HFFc6 (cell line): ENCODE results near the gene MRPL50. TPM values are rescaled to one million over a fixed set of nuclear protein-coding genes. Genes with fewer than 3 reads are reported as not detected.
A peak's percentile ranks its signal among the peaks of the same experiment; 100 is the strongest.

Source experiments
- DNase-seq: peaks from one replicate; pipeline ENCODE4 v3.0.0-alpha.2; 2018
- H3K27ac Mint-ChIP-seq: 2 replicates; pipeline ENCODE4 v1.8.0; 2020; ENCODE audit warnings: mild to moderate bottlenecking, mixed read lengths
- H3K27me3 Mint-ChIP-seq: 2 replicates; pipeline ENCODE4 v1.8.0; 2021; ENCODE audit warnings: mild to moderate bottlenecking, moderate library complexity, mixed read lengths; ENCODE audit not compliant: insufficient read depth
- H3K36me3 Mint-ChIP-seq: 2 replicates; pipeline ENCODE4 v1.8.0; 2021; ENCODE audit warnings: low read depth, mixed read lengths
- H3K4me1 Mint-ChIP-seq: 2 replicates; pipeline ENCODE4 v1.8.0; 2020; ENCODE audit warnings: low read depth, mixed read lengths
- H3K4me3 Mint-ChIP-seq: 2 replicates; pipeline ENCODE4 v1.8.0; 2020; ENCODE audit warnings: mild to moderate bottlenecking, moderate library complexity, mixed read lengths
- H3K9me3 Mint-ChIP-seq: 2 replicates; pipeline ENCODE4 v1.8.0; 2020; ENCODE audit warnings: mild to moderate bottlenecking, mixed read lengths
- CTCF ChIP-seq: fragments of 200-600 bp; sonication (generic); IDR thresholded peaks from 2 replicates; pipeline ENCODE4 v1.5.0; 2021; ENCODE audit warnings: antibody characterized with exemption, mild to moderate bottlenecking
- total RNA-seq, 6 experiments: library from RNA; stranded (reverse); fragmentation: NEBNext Ultra II Directional; extraction: Animal tissue kit (Norgen Biotek cat#: 25700); gene quantifications; 2 replicates in 1 of 6; 3 replicates in 5 of 6; pipeline ENCODE4 v1.2.3, GENCODE V29; 2021

MRPL50 gene
- total RNA-seq, 6 experiments from 2014 or later = 9.6 to 11.2 (median 10.4) TPM

- Mint-ChIP-seq H3K27ac (no peak overlapping the region), H3K4me1 (no peaks in the 10 kb centered on the region; the same call in 1 of the 2 replicates), H3K36me3 (peaks cover 14% of the 10 kb centered on the region), H3K4me3 (no peak overlapping the region), H3K27me3 (peaks cover 2% of the 10 kb centered on the region; the same call in 1 of the 2 replicates), H3K9me3 (peaks cover 13% of the 10 kb centered on the region)
- TF ChIP-seq CTCF = no peak
- no peak for DNase-seq
Measured at GRCh38 chr9:101383361-101383760, 15.1 kb downstream of the MRPL50 start.

GRCh38 chr9:101381833-101382342 lies 16.5 kb downstream of the MRPL50 start:
- Mint-ChIP-seq H3K27ac (no peak overlapping the region), H3K4me3 (no peak overlapping the region), H3K9me3 (peaks cover 13% of the 10 kb centered on the region), H3K27me3 (peaks cover 2% of the 10 kb centered on the region; the same call in 1 of the 2 replicates), H3K36me3 (peaks cover 14% of the 10 kb centered on the region), H3K4me1 (peaks cover 7% of the 10 kb centered on the region)
- TF ChIP-seq CTCF = no peak
- no peak for DNase-seq

- no peak for TF ChIP-seq CTCF
- no peak overlapping the region for H3K27ac Mint-ChIP-seq
- peaks cover 14% of the 10 kb centered on the region for H3K36me3 Mint-ChIP-seq
- no peak overlapping the region for H3K4me3 Mint-ChIP-seq
- H3K9me3 Mint-ChIP-seq = peaks cover 13% of the 10 kb centered on the region
- DNase-seq = no peak
- H3K27me3 Mint-ChIP-seq = peaks cover 2% of the 10 kb centered on the region
- peaks cover 15% of the 10 kb centered on the region for H3K4me1 Mint-ChIP-seq
Measured at GRCh38 chr9:101381118-101381517, 17.3 kb downstream of the MRPL50 start.

- H3K27ac Mint-ChIP-seq = no peak overlapping the region
- peaks cover 2% of the 10 kb centered on the region for H3K27me3 Mint-ChIP-seq
- no peak for DNase-seq
- H3K36me3 Mint-ChIP-seq = peaks cover 10% of the 10 kb centered on the region
- no peak overlapping the region for H3K4me3 Mint-ChIP-seq
- H3K4me1 Mint-ChIP-seq = peaks cover 23% of the 10 kb centered on the region
- no peak for TF ChIP-seq CTCF
- peaks cover 9% of the 10 kb centered on the region for H3K9me3 Mint-ChIP-seq
Measured at GRCh38 chr9:101380295-101380694, 18.1 kb downstream of the MRPL50 start.

GRCh38 chr9:101376111-101376848 lies 22.1 kb downstream of the MRPL50 start:
- Mint-ChIP-seq H3K36me3 (no peaks in the 10 kb centered on the region), H3K27ac (peak overlapping the region; percentile 87), H3K4me3 (peak overlapping the region; percentile 59; the same call in 1 of the 2 replicates), H3K4me1 (peaks cover 29% of the 10 kb centered on the region), H3K9me3 (no peaks in the 10 kb centered on the region; the same call in 1 of the 2 replicates), H3K27me3 (no peaks in the 10 kb centered on the region; the same call in 1 of the 2 replicates)
- TF ChIP-seq CTCF = no peak
- peak; percentile 96 for DNase-seq
